ENCODE measurements around the gene TFEB.

GRCh38 chr6:41726876-41727275, 8.5 kb downstream of the TFEB start:
- no peak for TF ChIP-seq CTCF (IDR thresholded peaks at IDR 0.05)
- TF ChIP-seq POLR2A (IDR thresholded peaks at IDR 0.05) = no peak
- TF ChIP-seq EP300 (IDR thresholded peaks at IDR 0.05) = no peak

All from ovary (tissue), 3 donors.